H1 (cell line): ENCODE measurements around the gene RPL7L1. TPM values are rescaled to one million over a fixed set of nuclear protein-coding genes. Genes with fewer than 3 reads are reported as not detected.

Experiments used
- CBX8 ChIP-seq: fragments of 300-800, 300-1000 bp; sonication (generic); IDR thresholded peaks from 2 replicates; pipeline ENCODE4 v1.7.1; 2016; ENCODE audit warnings: low read depth, low read length, borderline replicate concordance
- CHD1 ChIP-seq: IDR thresholded peaks from 2 replicates; pipeline ENCODE4 v1.6.1; 2012; ENCODE audit warnings: low read depth, low read length, improper control_type of control experiment
- CREB1 ChIP-seq: IDR thresholded peaks from 2 replicates; pipeline ENCODE4 v1.6.1; 2012; ENCODE audit warnings: inconsistent platforms
- EZH2 ChIP-seq: fragments of 200-600 bp; sonication (generic); IDR thresholded peaks from 2 replicates; pipeline ENCODE4 v1.7.1; 2012; ENCODE audit warnings: low read depth, mild to moderate bottlenecking, moderate library complexity, low read length, inconsistent platforms; ENCODE audit not compliant: severe bottlenecking
- GABPA ChIP-seq: IDR thresholded peaks from 2 replicates; pipeline ENCODE4 v1.6.1; 2011; ENCODE audit warnings: mild to moderate bottlenecking, low read length, moderate library complexity, borderline replicate concordance; ENCODE audit not compliant: insufficient read depth
- GTF2F1 ChIP-seq: IDR thresholded peaks from 2 replicates; pipeline ENCODE4 v1.6.1; 2012; ENCODE audit warnings: low read depth, low read length, improper control_type of control experiment, borderline replicate concordance
- KDM4A ChIP-seq: IDR thresholded peaks from one replicate; pipeline ENCODE4 v1.7.1; 2012; ENCODE audit warnings: low read depth, mild to moderate bottlenecking, moderate library complexity, low read length, inconsistent platforms; ENCODE audit not compliant: severe bottlenecking
- PHF8 ChIP-seq: fragments of 200-600 bp; sonication (generic); conservative IDR thresholded peaks from 2 replicates; pipeline ENCODE4 v1.7.1; 2012; ENCODE audit warnings: low read depth, mild to moderate bottlenecking, inconsistent platforms, low read length, moderate library complexity
- POLR2A ChIP-seq, 2 experiments: IDR thresholded peaks; 1 replicate in 1 of 2; 2 replicates in 1 of 2; pipeline ENCODE4 v1.6.1; 2011; ENCODE audit warnings: low read depth in 2 of 2, low read length in 2 of 2, mild to moderate bottlenecking in 2 of 2; ENCODE audit errors: control extremely low read depth in 1 of 2
- RNF2 ChIP-seq: fragments of 200-900, 300-1000 bp; sonication (generic); IDR thresholded peaks from 2 replicates; pipeline ENCODE4 v1.7.1; 2016; ENCODE audit warnings: borderline replicate concordance, low read depth, mild to moderate bottlenecking, antibody characterized with exemption, low read length; ENCODE audit not compliant: poor library complexity, severe bottlenecking; ENCODE audit errors: missing control alignments
- SP1 ChIP-seq: IDR thresholded peaks from 2 replicates; pipeline ENCODE4 v1.6.1; 2011; ENCODE audit warnings: low read depth, low read length
- SP2 ChIP-seq: IDR thresholded peaks from 2 replicates; pipeline ENCODE4 v1.6.1; 2012; ENCODE audit warnings: mild to moderate bottlenecking, low read length, inconsistent platforms
- SP4 ChIP-seq: IDR thresholded peaks from 2 replicates; pipeline ENCODE4 v1.6.1; 2012; ENCODE audit warnings: low read length, inconsistent platforms
- TAF1 ChIP-seq: IDR thresholded peaks from 2 replicates; pipeline ENCODE4 v1.6.1; 2011; ENCODE audit warnings: mild to moderate bottlenecking, low read depth, low read length
- TBP ChIP-seq: IDR thresholded peaks from 2 replicates; pipeline ENCODE4 v1.6.1; 2011; ENCODE audit warnings: low read depth, low read length, improper control_type of control experiment
- TEAD4 ChIP-seq: IDR thresholded peaks from 2 replicates; pipeline ENCODE4 v1.6.1; 2012; ENCODE audit warnings: low read depth, low read length, inconsistent platforms, mixed read lengths
- polyA plus RNA-seq, 7 experiments: library from polyadenylated mRNA; depleted of rRNA in 3 of 7; stranded (reverse) in 5 of 7; unstranded in 2 of 7; fragments of >200 nt in 5 of 7; fragments of 200-250 nt in 2 of 7; gene quantifications; 1 replicate in 5 of 7; 2 replicates in 1 of 7; 4 replicates in 1 of 7; pipeline versions ENCODE4 v1.2.1 to v1.2.3, GENCODE V29; 2011 to 2013; ENCODE audit warnings: missing spikeins in 2 of 7, mixed read lengths in 2 of 7
- total RNA-seq: library from RNA; stranded (reverse); fragmentation: NEBNext Ultra II Directional; extraction: Animal tissue kit (Norgen Biotek cat#: 25700); gene quantifications from 2 replicates; pipeline ENCODE4 v1.2.1, GENCODE V29; 2021
- TF ChIP-seq, protein P1 (sequence below): IDR thresholded peaks from 2 replicates; pipeline ENCODE4 v1.6.1; 2012; ENCODE audit warnings: inconsistent platforms
- TF ChIP-seq, protein P2 (sequence below): IDR thresholded peaks from 2 replicates; pipeline ENCODE4 v1.6.1; 2012; ENCODE audit warnings: inconsistent platforms
- TF ChIP-seq, protein P3 (sequence below): IDR thresholded peaks from 2 replicates; pipeline ENCODE4 v1.6.1; 2011; ENCODE audit warnings: low read length, improper control_type of control experiment
- TF ChIP-seq, protein P4 (sequence below): IDR thresholded peaks from 2 replicates; pipeline ENCODE4 v1.6.1; 2012; ENCODE audit warnings: low read length, inconsistent platforms

The RPL7L1 gene
- total and polyA plus RNA-seq, 2 of the 8 experiments (the other 6 are each of a cell fraction or from before 2014, with no cell fraction given): 31.0 to 117 TPM

DNA sequence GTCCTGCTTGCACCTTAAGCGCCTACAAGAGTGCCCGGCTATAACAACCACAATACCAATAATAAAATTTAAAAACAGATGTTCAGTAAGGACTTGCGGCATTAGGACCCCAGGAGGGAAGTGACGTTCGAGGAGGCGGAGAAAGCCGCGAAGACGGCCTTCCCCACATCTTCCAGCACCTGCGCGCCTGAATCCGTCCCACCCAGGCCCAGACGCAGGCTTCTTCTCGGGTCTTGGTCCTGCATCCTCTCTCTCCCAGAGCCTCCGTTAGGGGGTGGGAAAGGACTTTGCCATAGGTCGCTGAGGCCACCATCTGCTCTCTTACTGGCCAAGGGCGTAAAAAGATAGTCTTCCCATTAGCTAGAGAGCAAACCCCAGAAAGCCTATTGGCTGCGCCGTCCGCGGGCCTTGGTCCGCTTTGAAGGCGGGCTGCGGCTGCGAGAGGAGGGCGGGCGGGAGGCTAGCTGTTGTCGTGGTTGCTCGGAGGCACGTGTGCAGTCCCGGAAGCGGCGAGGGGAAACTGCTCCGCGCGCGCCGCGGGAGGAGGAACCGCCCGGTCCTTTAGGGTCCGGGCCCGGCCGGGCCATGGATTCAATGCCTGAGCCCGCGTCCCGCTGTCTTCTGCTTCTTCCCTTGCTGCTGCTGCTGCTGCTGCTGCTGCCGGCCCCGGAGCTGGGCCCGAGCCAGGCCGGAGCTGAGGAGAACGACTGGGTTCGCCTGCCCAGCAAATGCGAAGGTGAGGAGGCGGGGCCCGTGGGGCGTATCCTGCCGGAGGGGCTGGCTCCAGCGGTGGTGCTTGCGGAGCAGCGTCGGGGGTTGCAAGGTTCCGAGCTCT, 49.8 kb downstream of the RPL7L1 start, which contains the start of gene CNPY3 (continued):
- TF ChIP-seq, protein P1, sequence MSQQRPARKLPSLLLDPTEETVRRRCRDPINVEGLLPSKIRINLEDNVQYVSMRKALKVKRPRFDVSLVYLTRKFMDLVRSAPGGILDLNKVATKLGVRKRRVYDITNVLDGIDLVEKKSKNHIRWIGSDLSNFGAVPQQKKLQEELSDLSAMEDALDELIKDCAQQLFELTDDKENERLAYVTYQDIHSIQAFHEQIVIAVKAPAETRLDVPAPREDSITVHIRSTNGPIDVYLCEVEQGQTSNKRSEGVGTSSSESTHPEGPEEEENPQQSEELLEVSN: peak; percentile 99
- TF ChIP-seq RNF2 (peak; percentile 42), SP4 (peak; percentile 79), PHF8 (peak; percentile 76; the same call in 1 of the 2 replicates), GTF2F1 (no peak; the same call in 1 of the 2 replicates), TEAD4 (no peak), TAF1 (peak; percentile 77), SP2 (peak; percentile 33; the same call in 1 of the 2 replicates), POLR2A (IDR thresholded peaks at IDR 0.05; ENCODE audit: control extremely low read depth in 1 of 2, low read depth in 2 of 2, low read length in 2 of 2) (peak; percentile 56 to 73), TBP (peak; percentile 70), EZH2 (no peak), CREB1 (peak; percentile 68), CBX8 (no peak), SP1 (peak; percentile 98), GABPA (peak; percentile 71; the same call in 1 of the 2 replicates), CHD1 (peak; percentile 65; the same call in 1 of the 2 replicates), KDM4A (peak; percentile 74)
- TF ChIP-seq, protein P2, sequence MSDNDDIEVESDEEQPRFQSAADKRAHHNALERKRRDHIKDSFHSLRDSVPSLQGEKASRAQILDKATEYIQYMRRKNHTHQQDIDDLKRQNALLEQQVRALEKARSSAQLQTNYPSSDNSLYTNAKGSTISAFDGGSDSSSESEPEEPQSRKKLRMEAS: peak; percentile 99
- TF ChIP-seq, protein P3, sequence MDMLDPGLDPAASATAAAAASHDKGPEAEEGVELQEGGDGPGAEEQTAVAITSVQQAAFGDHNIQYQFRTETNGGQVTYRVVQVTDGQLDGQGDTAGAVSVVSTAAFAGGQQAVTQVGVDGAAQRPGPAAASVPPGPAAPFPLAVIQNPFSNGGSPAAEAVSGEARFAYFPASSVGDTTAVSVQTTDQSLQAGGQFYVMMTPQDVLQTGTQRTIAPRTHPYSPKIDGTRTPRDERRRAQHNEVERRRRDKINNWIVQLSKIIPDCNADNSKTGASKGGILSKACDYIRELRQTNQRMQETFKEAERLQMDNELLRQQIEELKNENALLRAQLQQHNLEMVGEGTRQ: peak; percentile 64
- TF ChIP-seq, protein P4, sequence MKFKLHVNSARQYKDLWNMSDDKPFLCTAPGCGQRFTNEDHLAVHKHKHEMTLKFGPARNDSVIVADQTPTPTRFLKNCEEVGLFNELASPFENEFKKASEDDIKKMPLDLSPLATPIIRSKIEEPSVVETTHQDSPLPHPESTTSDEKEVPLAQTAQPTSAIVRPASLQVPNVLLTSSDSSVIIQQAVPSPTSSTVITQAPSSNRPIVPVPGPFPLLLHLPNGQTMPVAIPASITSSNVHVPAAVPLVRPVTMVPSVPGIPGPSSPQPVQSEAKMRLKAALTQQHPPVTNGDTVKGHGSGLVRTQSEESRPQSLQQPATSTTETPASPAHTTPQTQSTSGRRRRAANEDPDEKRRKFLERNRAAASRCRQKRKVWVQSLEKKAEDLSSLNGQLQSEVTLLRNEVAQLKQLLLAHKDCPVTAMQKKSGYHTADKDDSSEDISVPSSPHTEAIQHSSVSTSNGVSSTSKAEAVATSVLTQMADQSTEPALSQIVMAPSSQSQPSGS: 0 out of 2 replicates have a peak, but pooled peaks have one; percentile 11
